Measurements from ENCODE around the gene POLR2I. TPM values are rescaled to one million over a fixed set of nuclear protein-coding genes. Genes with fewer than 3 reads are reported as not detected.

The POLR2I gene
- total and polyA plus RNA-seq, 9 of the 15 experiments (the other 6 are each of a cell fraction or from before 2014, with no cell fraction given) = 28.0 to 283 (median 123) TPM

DNA sequence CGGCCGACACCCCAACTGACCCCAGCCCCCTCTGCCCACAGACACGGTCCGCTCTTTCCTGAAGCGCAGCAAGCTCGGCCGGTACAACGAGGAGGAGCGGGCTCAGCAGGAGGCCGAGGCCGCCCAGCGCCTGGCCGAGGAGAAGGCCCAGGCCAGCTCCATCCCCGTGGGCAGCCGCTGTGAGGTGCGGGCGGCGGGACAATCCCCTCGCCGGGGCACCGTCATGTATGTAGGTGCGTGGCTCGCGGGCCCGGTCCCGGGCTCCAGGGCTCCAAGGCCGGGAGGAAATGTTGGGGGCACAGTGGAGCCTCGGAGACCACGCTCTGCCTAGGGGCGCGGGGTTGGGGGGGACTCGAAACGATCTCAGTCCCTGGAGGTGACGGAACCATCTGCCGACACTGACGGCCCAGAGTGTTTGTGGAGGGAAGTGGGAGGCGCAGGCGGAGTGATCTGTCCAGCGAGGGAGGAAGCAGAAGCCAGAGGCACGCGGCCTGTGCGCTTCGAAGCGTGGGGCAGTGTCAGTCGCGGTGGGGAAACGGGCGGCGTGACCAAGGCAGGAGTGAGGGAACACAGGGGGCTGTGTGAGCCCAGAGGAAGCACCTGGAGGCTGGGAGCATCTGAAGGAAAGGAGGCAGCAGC lies 6.9 kb upstream of the POLR2I start:
- Histone ChIP-seq H3K27ac (ENCODE audit: extremely low read depth, low read depth, low read length) (no peak overlapping the region), H3K79me2 (ENCODE audit: control insufficient read depth, insufficient read depth, low read length) (no peaks in the 10 kb centered on the region), H2AFZ (ENCODE audit: low read depth, low read length) (no peak overlapping the region), H3K9me1 (ENCODE audit: control insufficient read depth, insufficient read depth, low read length) (no peaks in the 10 kb centered on the region), H3K4me2 (ENCODE audit: insufficient read depth, low read length) (no peak overlapping the region), H3K9ac (ENCODE audit: insufficient read depth in 1 of 2, low read depth in 2 of 2, low read length in 2 of 2) (peak overlapping the region in 1 of 2 experiments; percentile 52; a peak in 1 of 4 replicates), H4K20me1 (replicated peaks; ENCODE audit: control insufficient read depth, insufficient read depth, low read length) (no peaks in the 10 kb centered on the region), H3K27me3 (ENCODE audit: control insufficient read depth in 2 of 2, insufficient read depth in 2 of 2, low read length in 2 of 2) (no peaks in the 10 kb centered on the region), H3K4me3 (no peak overlapping the region), H3K36me3 (ENCODE audit: control insufficient read depth, insufficient read depth, low read length) (peaks cover 10% of the 10 kb centered on the region; the same call in 1 of the 3 replicates), H3K4me1 (replicated peaks in 1 of 2; ENCODE audit: control insufficient read depth in 2 of 2, insufficient read depth in 2 of 2, low read length in 2 of 2) (peaks cover 0 to 15% of the 10 kb centered on the region in 2 experiments; a peak in 1 of 5 replicates), H3K9me3 (replicated peaks; ENCODE audit: control insufficient read depth, insufficient read depth, low read depth, low read length) (no peaks in the 10 kb centered on the region)
- TF ChIP-seq, protein P1, sequence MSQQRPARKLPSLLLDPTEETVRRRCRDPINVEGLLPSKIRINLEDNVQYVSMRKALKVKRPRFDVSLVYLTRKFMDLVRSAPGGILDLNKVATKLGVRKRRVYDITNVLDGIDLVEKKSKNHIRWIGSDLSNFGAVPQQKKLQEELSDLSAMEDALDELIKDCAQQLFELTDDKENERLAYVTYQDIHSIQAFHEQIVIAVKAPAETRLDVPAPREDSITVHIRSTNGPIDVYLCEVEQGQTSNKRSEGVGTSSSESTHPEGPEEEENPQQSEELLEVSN (IDR thresholded peaks at IDR 0.05; ENCODE audit: borderline replicate concordance in 1 of 2, extremely low read depth in 1 of 2, insufficient read depth in 1 of 2, insufficient read length in 1 of 2, low read depth in 1 of 2, low read length in 1 of 2, poor library complexity in 1 of 2, severe bottlenecking in 1 of 2) = peak in 1 of 2 experiments; percentile 19
- 0 out of 2 replicates have a peak, but pooled peaks have one; percentile 36 for TF ChIP-seq POLR2G (IDR thresholded peaks at IDR 0.05; ENCODE audit: low read depth, low read length)
- no peak for TF ChIP-seq GABPB2 (CRISPR knock-in tag; conservative IDR thresholded peaks at IDR 0.05)
- TF ChIP-seq, protein P2, sequence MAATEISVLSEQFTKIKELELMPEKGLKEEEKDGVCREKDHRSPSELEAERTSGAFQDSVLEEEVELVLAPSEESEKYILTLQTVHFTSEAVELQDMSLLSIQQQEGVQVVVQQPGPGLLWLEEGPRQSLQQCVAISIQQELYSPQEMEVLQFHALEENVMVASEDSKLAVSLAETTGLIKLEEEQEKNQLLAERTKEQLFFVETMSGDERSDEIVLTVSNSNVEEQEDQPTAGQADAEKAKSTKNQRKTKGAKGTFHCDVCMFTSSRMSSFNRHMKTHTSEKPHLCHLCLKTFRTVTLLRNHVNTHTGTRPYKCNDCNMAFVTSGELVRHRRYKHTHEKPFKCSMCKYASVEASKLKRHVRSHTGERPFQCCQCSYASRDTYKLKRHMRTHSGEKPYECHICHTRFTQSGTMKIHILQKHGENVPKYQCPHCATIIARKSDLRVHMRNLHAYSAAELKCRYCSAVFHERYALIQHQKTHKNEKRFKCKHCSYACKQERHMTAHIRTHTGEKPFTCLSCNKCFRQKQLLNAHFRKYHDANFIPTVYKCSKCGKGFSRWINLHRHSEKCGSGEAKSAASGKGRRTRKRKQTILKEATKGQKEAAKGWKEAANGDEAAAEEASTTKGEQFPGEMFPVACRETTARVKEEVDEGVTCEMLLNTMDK (IDR thresholded peaks at IDR 0.05; ENCODE audit: borderline replicate concordance, insufficient read depth, low read depth, low read length, poor library complexity, severe bottlenecking) = no peak
- TF ChIP-seq CSDE1 (IDR thresholded peaks at IDR 0.05) = no peak
- no peak for TF ChIP-seq CREB1 (IDR thresholded peaks at IDR 0.05)
- no peak for TF ChIP-seq CREB1 (CRISPR knock-in tag; IDR thresholded peaks at IDR 0.05)
- no peak for TF ChIP-seq ZNF830 (CRISPR knock-in tag; IDR thresholded peaks at IDR 0.05)
- TF ChIP-seq, protein P3, sequence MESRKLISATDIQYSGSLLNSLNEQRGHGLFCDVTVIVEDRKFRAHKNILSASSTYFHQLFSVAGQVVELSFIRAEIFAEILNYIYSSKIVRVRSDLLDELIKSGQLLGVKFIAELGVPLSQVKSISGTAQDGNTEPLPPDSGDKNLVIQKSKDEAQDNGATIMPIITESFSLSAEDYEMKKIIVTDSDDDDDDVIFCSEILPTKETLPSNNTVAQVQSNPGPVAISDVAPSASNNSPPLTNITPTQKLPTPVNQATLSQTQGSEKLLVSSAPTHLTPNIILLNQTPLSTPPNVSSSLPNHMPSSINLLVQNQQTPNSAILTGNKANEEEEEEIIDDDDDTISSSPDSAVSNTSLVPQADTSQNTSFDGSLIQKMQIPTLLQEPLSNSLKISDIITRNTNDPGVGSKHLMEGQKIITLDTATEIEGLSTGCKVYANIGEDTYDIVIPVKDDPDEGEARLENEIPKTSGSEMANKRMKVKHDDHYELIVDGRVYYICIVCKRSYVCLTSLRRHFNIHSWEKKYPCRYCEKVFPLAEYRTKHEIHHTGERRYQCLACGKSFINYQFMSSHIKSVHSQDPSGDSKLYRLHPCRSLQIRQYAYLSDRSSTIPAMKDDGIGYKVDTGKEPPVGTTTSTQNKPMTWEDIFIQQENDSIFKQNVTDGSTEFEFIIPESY (CRISPR knock-in tag; IDR thresholded peaks at IDR 0.05) = peak; percentile 92
- ChIA-PET CTCF (ENCODE audit: low intra/inter-chr PET ratio) (no interaction called here), POLR2A (no interaction called here)
- FAIRE-seq (no peak), DNase-seq (ENCODE audit: extremely low read depth in 1 of 4, low spot score in 3 of 4) (no peak), ATAC-seq (no peak)
- intact Hi-C loops (cut with micrococcal nuclease) (no loop called here), in situ Hi-C loops (cut with MboI) (no loop called here)
- 91% methylated on average over 19 of the region's 49 CpGs for WGBS (ENCODE audit: insufficient coverage, low coverage, missing lambda C conversion rate)
- no TSS peak for BruUV-seq (replicated peaks)

Data from K562 (cell line).